GM19395 (cell line): ENCODE data around the gene PIK3R6.

ENCODE experiments used
- ATAC-seq: cut with Tn5 transposase; IDR thresholded peaks from one replicate; pipeline ENCODE4 v1.9.1; 2021; ENCODE audit warnings: mild to moderate bottlenecking, moderate library complexity; ENCODE audit not compliant: unreplicated experiment

PIK3R6 gene

GRCh38 chr17:8755590-8756255 is 111.8 kb downstream of the PIK3R6 start:
- no peak for ATAC-seq

- no peak for ATAC-seq
Measured at GRCh38 chr17:8754890-8755289, 112.6 kb downstream of the PIK3R6 start.

- ATAC-seq: no peak
Measured at GRCh38 chr17:8753976-8754440, 113.5 kb downstream of the PIK3R6 start.

- no peak for ATAC-seq
Measured at GRCh38 chr17:8753136-8753975, 114.1 kb downstream of the PIK3R6 start.
